GM23338 (cell line): ENCODE results near the gene METRNL. TPM values are rescaled to one million over a fixed set of nuclear protein-coding genes. Genes with fewer than 3 reads are reported as not detected.

ENCODE experiments used
- ATAC-seq: fragments of 200-7000 bp; cut with Tn5 transposase; 3 replicates; pipeline ENCODE4 v1.9.1; 2020
- DNase-seq: peaks from one replicate; pipeline ENCODE4 v3.0.0-alpha.2; 2015; ENCODE audit warnings: low spot score
- H2AFZ ChIP-seq: fragments of 200-600 bp; sonication (generic); 2 replicates; pipeline ENCODE4 v1.8.0; 2016; ENCODE audit warnings: antibody characterized with exemption, mild to moderate bottlenecking, moderate library complexity
- H3F3A ChIP-seq: fragments of 200-600 bp; sonication (generic); replicated peaks from 2 replicates; pipeline ENCODE4 v1.8.0; 2017; ENCODE audit warnings: antibody characterized with exemption, mixed run types, low read depth
- H3K27ac ChIP-seq: fragments of 200-600 bp; sonication (generic); 2 replicates; pipeline ENCODE4 v1.6.1; 2016; ENCODE audit warnings: low read depth
- H3K27me3 ChIP-seq: fragments of 200-600 bp; sonication (generic); 2 replicates; pipeline ENCODE4 v1.8.0; 2016; ENCODE audit warnings: mild to moderate bottlenecking, mixed run types, moderate library complexity; ENCODE audit not compliant: insufficient read depth
- H3K36me3 ChIP-seq: fragments of 200-600 bp; sonication (generic); 2 replicates; pipeline ENCODE4 v1.8.0; 2016; ENCODE audit warnings: mild to moderate bottlenecking; ENCODE audit not compliant: insufficient read depth
- H3K4me1 ChIP-seq: fragments of 200-600 bp; sonication (generic); 2 replicates; pipeline ENCODE4 v1.8.0; 2016; ENCODE audit warnings: mild to moderate bottlenecking, moderate library complexity; ENCODE audit not compliant: insufficient read depth
- H3K4me2 ChIP-seq: fragments of 200-600 bp; sonication (generic); 2 replicates; pipeline ENCODE4 v1.7.1; 2017; ENCODE audit warnings: mixed run types
- H3K4me3 ChIP-seq: fragments of 200-600 bp; sonication (generic); 2 replicates; pipeline ENCODE4 v1.6.1; 2016; ENCODE audit warnings: mixed run types
- H3K79me2 ChIP-seq: fragments of 200-600 bp; sonication (generic); replicated peaks from 2 replicates; pipeline ENCODE4 v1.8.0; 2017; ENCODE audit warnings: mild to moderate bottlenecking; ENCODE audit not compliant: insufficient read depth
- H3K9me2 ChIP-seq: fragments of 200-600 bp; sonication (generic); 2 replicates; pipeline ENCODE4 v1.8.0; 2017; ENCODE audit not compliant: insufficient read depth
- H4K20me1 ChIP-seq: fragments of 200-600 bp; sonication (generic); replicated peaks from 2 replicates; pipeline ENCODE4 v1.8.0; 2017; ENCODE audit warnings: mild to moderate bottlenecking; ENCODE audit not compliant: insufficient read depth
- H3K27ac Mint-ChIP-seq: 2 replicates; pipeline ENCODE4 v1.8.0; 2020; ENCODE audit warnings: inconsistent platforms, mild to moderate bottlenecking, moderate library complexity, mixed read lengths
- H3K27me3 Mint-ChIP-seq: 3 replicates; pipeline ENCODE4 v1.8.0; 2022; ENCODE audit warnings: low read depth, mild to moderate bottlenecking, moderate library complexity, mixed read lengths, inconsistent platforms; ENCODE audit not compliant: insufficient read depth, poor library complexity
- H3K36me3 Mint-ChIP-seq: 3 replicates; pipeline ENCODE4 v1.8.0; 2021; ENCODE audit warnings: low read depth, mild to moderate bottlenecking, inconsistent platforms, moderate library complexity, mixed read lengths
- H3K4me1 Mint-ChIP-seq: 3 replicates; pipeline ENCODE4 v1.8.0; 2020; ENCODE audit warnings: mild to moderate bottlenecking, inconsistent platforms, mixed read lengths
- H3K4me3 Mint-ChIP-seq: 3 replicates; pipeline ENCODE4 v1.8.0; 2021; ENCODE audit warnings: moderate library complexity, mild to moderate bottlenecking, inconsistent platforms, mixed read lengths
- H3K9me3 Mint-ChIP-seq: 3 replicates; pipeline ENCODE4 v1.8.0; 2020; ENCODE audit warnings: moderate library complexity, mild to moderate bottlenecking, inconsistent platforms, mixed read lengths
- CREB1 ChIP-seq: fragments of 250-450 bp; sonication (Bioruptor Pico); IDR thresholded peaks from 2 replicates; pipeline ENCODE4 v1.5.0; 2020; ENCODE audit warnings: low read depth, mild to moderate bottlenecking, moderate library complexity
- ETS1 ChIP-seq: IDR thresholded peaks from 2 replicates; pipeline ENCODE4 v1.6.1; 2016; ENCODE audit warnings: antibody characterized with exemption
- EZH2 ChIP-seq: fragments of 200-600 bp; sonication (generic); IDR thresholded peaks from one replicate; pipeline ENCODE4 v1.8.0; 2017; ENCODE audit warnings: antibody characterized with exemption, mild to moderate bottlenecking, low read depth; ENCODE audit not compliant: unreplicated experiment
- JUNB ChIP-seq: IDR thresholded peaks from one replicate; pipeline ENCODE4 v1.6.1; 2016; ENCODE audit warnings: antibody characterized with exemption; ENCODE audit not compliant: unreplicated experiment
- POLR2AphosphoS5 ChIP-seq: IDR thresholded peaks from 2 replicates; pipeline ENCODE4 v1.6.1; 2016; ENCODE audit warnings: antibody characterized with exemption, low read depth
- ZNF114 ChIP-seq: fragments of 250-450 bp; sonication (Bioruptor Pico); IDR thresholded peaks from 2 replicates; pipeline ENCODE4 v1.5.0; 2020; ENCODE audit warnings: mild to moderate bottlenecking, moderate library complexity
- ZNF331 ChIP-seq: fragments of 250-450 bp; sonication (Bioruptor Pico); IDR thresholded peaks from 2 replicates; pipeline ENCODE4 v1.5.0; 2020; ENCODE audit warnings: low read depth, mild to moderate bottlenecking, moderate library complexity
- polyA plus RNA-seq: library from polyadenylated mRNA; unstranded; fragments of >200 nt; fragmentation: Nextera tagmentation; extraction: Ambion mirVana; gene quantifications from 2 replicates; pipeline ENCODE4 v1.2.1, GENCODE V29; 2016
- total RNA-seq: library from RNA; depleted of rRNA; stranded (reverse); fragments of >200 nt; shearing (Covaris generic); gene quantifications from 2 replicates; pipeline ENCODE4 v1.2.3, GENCODE V29; 2014
- TF ChIP-seq, protein P1 (sequence below): fragments of 250-450 bp; sonication (Bioruptor Pico); IDR thresholded peaks from 2 replicates; pipeline ENCODE4 v1.5.0; 2020; ENCODE audit warnings: mild to moderate bottlenecking, moderate library complexity

The METRNL gene
- total and polyA plus RNA-seq, 2 experiments from 2014 or later: 12.2 to 20.2 TPM

DNA sequence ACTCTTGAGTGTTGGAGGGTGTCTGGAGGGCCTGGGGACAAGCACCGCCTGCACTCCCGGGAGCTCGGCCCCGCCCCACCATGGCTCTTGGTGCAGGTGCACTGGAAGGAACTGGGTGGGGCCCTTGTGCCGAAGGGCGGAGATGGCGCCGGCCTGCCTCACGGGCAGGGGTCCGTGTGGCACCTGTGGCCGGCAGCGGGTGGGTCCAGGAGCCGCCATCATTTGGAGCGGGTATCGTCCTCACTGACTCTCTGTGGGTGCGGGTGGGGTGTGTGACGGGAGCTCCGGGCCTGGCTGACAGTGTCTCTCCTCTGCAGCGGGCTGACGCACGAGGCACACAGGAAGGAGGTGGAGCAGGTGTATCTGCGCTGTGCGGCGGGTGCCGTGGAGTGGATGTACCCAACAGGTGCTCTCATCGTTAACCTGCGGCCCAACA, 5.2 kb downstream of the METRNL start (continued):
- TF ChIP-seq, protein P1, sequence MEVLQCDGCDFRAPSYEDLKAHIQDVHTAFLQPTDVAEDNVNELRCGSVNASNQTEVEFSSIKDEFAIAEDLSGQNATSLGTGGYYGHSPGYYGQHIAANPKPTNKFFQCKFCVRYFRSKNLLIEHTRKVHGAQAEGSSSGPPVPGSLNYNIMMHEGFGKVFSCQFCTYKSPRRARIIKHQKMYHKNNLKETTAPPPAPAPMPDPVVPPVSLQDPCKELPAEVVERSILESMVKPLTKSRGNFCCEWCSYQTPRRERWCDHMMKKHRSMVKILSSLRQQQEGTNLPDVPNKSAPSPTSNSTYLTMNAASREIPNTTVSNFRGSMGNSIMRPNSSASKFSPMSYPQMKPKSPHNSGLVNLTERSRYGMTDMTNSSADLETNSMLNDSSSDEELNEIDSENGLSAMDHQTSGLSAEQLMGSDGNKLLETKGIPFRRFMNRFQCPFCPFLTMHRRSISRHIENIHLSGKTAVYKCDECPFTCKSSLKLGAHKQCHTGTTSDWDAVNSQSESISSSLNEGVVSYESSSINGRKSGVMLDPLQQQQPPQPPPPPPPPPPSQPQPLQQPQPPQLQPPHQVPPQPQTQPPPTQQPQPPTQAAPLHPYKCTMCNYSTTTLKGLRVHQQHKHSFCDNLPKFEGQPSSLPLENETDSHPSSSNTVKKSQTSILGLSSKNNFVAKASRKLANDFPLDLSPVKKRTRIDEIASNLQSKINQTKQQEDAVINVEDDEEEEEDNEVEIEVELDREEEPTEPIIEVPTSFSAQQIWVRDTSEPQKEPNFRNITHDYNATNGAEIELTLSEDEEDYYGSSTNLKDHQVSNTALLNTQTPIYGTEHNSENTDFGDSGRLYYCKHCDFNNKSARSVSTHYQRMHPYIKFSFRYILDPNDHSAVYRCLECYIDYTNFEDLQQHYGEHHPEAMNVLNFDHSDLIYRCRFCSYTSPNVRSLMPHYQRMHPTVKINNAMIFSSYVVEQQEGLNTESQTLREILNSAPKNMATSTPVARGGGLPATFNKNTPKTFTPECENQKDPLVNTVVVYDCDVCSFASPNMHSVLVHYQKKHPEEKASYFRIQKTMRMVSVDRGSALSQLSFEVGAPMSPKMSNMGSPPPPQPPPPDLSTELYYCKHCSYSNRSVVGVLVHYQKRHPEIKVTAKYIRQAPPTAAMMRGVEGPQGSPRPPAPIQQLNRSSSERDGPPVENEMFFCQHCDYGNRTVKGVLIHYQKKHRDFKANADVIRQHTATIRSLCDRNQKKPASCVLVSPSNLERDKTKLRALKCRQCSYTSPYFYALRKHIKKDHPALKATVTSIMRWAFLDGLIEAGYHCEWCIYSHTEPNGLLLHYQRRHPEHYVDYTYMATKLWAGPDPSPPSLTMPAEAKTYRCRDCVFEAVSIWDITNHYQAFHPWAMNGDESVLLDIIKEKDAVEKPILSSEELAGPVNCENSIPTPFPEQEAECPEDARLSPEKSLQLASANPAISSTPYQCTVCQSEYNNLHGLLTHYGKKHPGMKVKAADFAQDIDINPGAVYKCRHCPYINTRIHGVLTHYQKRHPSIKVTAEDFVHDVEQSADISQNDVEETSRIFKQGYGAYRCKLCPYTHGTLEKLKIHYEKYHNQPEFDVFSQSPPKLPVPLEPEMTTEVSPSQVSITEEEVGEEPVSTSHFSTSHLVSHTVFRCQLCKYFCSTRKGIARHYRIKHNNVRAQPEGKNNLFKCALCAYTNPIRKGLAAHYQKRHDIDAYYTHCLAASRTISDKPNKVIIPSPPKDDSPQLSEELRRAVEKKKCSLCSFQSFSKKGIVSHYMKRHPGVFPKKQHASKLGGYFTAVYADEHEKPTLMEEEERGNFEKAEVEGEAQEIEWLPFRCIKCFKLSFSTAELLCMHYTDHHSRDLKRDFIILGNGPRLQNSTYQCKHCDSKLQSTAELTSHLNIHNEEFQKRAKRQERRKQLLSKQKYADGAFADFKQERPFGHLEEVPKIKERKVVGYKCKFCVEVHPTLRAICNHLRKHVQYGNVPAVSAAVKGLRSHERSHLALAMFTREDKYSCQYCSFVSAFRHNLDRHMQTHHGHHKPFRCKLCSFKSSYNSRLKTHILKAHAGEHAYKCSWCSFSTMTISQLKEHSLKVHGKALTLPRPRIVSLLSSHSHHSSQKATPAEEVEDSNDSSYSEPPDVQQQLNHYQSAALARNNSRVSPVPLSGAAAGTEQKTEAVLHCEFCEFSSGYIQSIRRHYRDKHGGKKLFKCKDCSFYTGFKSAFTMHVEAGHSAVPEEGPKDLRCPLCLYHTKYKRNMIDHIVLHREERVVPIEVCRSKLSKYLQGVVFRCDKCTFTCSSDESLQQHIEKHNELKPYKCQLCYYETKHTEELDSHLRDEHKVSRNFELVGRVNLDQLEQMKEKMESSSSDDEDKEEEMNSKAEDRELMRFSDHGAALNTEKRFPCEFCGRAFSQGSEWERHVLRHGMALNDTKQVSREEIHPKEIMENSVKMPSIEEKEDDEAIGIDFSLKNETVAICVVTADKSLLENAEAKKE (CRISPR knock-in tag): no peak
- no peak for TF ChIP-seq ZNF114 (CRISPR knock-in tag)

DNA sequence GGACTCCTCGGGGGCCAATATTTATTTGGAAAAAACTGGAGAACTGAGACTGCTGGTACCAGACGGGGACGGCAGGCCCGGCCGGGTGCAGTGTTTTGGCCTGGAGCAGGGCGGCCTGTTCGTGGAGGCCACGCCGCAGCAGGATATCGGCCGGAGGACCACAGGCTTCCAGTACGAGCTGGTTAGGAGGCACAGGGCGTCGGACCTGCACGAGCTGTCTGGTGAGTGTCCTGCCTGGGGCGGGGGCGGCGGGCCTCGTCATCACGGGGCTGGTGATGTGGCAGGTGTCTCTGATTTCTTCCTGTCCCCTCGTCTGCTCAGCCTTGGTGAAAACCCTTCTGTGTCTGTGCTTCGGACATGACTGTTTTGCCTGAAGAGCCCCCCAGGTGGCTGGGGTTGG, 5.7 kb downstream of the METRNL start:
- TF ChIP-seq CREB1 (CRISPR knock-in tag) (no peak), EZH2 (no peak), POLR2AphosphoS5 (no peak), ZNF114 (CRISPR knock-in tag) (no peak), ETS1 (no peak), ZNF331 (no peak), JUNB (no peak)
- H3K27me3 Mint-ChIP-seq: peaks cover 23% of the 10 kb centered on the region
- Histone ChIP-seq H3K36me3 (no peaks in the 10 kb centered on the region), H3K9me2 (no peaks in the 10 kb centered on the region), H4K20me1 (no peaks in the 10 kb centered on the region; the same call in 1 of the 2 replicates), H3F3A (0 out of 2 replicates have a peak, but pooled peaks cover 6% of the 10 kb centered on the region), H3K4me2 (no peak overlapping the region), H3K27me3 (peaks cover 11% of the 10 kb centered on the region), H3K27ac (no peak overlapping the region), H3K4me1 (peaks cover 23% of the 10 kb centered on the region), H3K79me2 (peaks cover 50% of the 10 kb centered on the region), H2AFZ (no peak overlapping the region), H3K4me3 (no peak overlapping the region)
- no peaks in the 10 kb centered on the region; the same call in 2 of the 3 replicates for H3K9me3 Mint-ChIP-seq
- peaks cover 19% of the 10 kb centered on the region; the same call in 2 of the 3 replicates for H3K36me3 Mint-ChIP-seq
- no peak for ATAC-seq
- no peak overlapping the region for H3K27ac Mint-ChIP-seq
- H3K4me3 Mint-ChIP-seq: no peak overlapping the region
- peaks cover 49% of the 10 kb centered on the region for H3K4me1 Mint-ChIP-seq
- no peak for DNase-seq
